T-helper 1 cell treated with Interleukin-12 subunit alpha and Interleukin-12 subunit beta and Interleukin-4 antibody, amounts not matched to agents 30 ng/mL and 1 ng/mL, for 36 hours (primary cell): ENCODE results near the gene CDK14. TPM values are rescaled to one million over a fixed set of nuclear protein-coding genes. Genes with fewer than 3 reads are reported as not detected.

Experiments
- intact Hi-C: fragments of 100-400 bp; cut with micrococcal nuclease; formaldehyde crosslinking; loops from one replicate; pipeline ENCODE4 v1.15.1; 2024
- total RNA-seq: library from RNA; stranded (reverse); gene quantifications from 2 replicates; pipeline ENCODE4 v1.2.3, GENCODE V29; 2022

The CDK14 gene
- total RNA-seq, 1 donor from 2014 or later: 0.34 TPM

GRCh38 chr7:91182819-91183764 lies 587.0 kb downstream of the CDK14 start:
- intact Hi-C loops: no loop called here

- intact Hi-C loops: no loop called here
Measured at GRCh38 chr7:91185771-91186170, 589.6 kb downstream of the CDK14 start.

- intact Hi-C loops: no loop called here
Measured at GRCh38 chr7:91187061-91187460, 590.9 kb downstream of the CDK14 start.

DNA sequence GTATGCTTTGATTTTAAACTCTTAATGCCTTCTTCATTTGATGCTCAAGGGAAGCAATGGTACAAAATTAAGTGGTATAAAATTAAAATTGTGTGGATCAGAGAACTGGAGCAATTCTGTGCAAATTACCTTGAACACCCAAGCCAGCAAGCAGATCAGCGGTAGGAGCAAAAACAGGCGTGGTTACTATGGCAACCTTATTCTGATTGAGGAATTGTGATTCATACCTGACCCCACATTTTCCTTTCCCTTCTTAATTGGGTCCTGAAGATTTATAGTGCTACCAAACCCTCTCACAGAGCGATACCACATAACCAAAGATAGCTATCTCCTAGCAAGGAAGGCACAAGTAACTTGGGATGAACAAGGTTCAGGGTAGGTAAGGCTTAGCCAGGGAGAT lies 595.6 kb downstream of the CDK14 start:
- intact Hi-C loops: no loop called here

GRCh38 chr7:91193141-91193540 lies 597.0 kb downstream of the CDK14 start:
- intact Hi-C loops: no loop called here

DNA sequence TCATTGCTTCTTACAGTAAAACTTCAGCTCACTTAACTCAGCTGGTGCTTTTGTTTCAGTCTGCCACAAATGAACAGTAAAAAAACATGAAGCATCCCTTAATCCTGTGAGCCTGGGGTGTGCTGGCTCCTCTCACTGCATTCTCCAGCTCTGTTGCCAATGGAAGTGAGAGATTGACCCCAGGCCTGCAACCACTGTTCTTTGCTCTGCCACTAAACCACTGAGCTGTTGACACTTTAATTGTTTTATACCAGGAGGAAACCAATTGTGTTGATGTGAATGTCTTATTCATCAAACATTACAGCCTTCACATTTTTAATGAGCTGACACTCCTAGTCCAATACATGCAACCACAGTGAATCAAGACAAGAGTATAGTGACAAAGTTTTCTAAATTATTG lies 598.7 kb downstream of the CDK14 start:
- intact Hi-C loops: no loop called here

- intact Hi-C loops: no loop called here
Measured at GRCh38 chr7:91196058-91196457, 599.9 kb downstream of the CDK14 start.

GRCh38 chr7:91198371-91198770 lies 602.2 kb downstream of the CDK14 start:
- intact Hi-C loops: no loop called here

- intact Hi-C loops: no loop called here
Measured at GRCh38 chr7:91199601-91200000, 603.5 kb downstream of the CDK14 start.

DNA sequence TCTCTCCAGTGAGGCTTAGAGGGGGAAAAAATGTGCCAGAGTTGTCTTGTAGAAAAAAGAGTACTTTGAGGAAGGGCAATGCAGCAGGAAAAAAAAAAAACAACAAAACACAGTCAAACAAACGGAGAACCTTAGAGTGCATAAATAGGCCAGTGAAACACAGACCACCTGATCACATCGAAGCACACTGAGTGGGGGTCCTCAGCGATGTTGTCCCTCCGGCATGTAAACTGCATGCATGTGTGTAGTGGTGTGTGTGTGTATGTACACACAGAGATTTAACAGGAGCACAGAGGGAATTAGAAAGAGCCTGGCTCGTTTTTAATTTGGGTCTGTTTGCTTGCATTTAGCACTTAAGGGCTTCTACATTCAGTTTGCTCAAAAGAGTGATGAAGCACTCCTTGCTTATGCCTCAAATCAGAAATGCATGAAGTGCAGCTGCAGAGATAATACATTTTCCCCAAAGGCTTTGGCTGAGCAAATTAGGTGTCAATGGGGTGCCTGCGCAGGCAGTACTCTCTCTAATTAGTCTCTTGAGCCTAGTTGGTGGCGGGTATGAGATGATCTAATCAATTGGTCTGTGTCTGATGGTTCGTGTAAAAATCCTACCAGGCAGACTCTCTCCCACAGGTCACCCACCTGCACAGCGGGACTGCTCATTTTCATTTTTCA lies 605.5 kb downstream of the CDK14 start:
- intact Hi-C loops: no loop called here

GRCh38 chr7:91206361-91206960 lies 610.3 kb downstream of the CDK14 start:
- intact Hi-C loops: no loop called here

DNA sequence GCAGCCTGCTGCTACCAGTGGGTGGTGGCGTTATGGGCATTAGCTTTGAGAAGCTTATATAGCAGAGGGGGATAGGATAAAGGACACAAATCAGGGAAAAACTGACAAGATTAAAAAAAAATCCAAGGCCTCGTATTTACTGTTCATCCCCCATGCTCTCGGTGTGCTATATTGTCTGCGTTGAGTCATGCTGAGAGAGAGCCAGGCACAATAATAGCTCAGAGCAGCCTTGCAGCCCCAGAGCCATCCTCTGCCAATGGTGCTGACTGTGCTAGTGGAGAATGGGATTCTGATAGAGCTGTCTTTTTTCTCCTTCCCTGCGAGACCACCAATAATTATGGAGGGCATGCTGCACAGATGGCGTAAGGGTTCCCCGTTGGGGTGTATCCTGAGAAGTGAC lies 616.5 kb downstream of the CDK14 start:
- intact Hi-C loops: no loop called here

- intact Hi-C loops: no loop called here
Measured at GRCh38 chr7:91226411-91226810, 630.3 kb downstream of the CDK14 start.

DNA sequence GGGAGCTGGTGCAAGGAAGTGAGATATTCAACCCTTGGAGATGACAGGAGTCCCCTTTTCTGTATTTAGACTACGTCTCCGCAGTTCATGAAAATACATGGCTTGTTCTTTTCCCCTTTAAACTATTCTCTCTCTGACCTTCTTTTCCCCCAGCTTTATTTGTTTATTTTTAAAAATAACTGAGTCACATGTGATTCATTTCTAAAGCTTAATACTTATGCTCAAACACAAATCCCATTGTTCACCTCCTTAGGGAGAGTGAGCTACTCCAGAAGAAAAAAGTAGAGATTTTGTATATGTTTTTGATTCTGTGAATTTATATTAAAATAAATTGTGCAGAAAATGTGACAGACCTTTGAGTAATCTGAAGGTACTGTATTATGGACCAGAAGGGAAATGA lies 632.2 kb downstream of the CDK14 start:
- intact Hi-C loops: no loop called here

GRCh38 chr7:91228927-91229558 lies 632.9 kb downstream of the CDK14 start:
- intact Hi-C loops: no loop called here

DNA sequence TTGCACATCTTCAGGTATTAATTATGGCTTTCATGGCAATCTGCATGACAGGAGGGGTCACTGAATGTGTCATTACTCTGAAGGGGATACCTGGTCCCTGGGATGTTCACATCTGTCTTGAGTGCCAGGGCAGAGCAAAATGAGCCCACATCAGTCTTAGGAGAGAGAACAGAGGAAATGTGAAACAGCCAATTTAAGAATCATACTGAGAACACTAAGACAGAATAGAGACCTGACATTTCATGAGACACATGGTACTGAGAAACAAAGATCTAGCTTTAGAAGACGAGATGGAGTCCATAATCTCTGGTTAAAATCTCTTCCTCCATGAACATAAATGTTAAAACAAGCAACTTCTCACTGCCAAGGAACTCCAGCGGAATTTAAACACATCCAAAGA lies 634.0 kb downstream of the CDK14 start:
- intact Hi-C loops: no loop called here

DNA sequence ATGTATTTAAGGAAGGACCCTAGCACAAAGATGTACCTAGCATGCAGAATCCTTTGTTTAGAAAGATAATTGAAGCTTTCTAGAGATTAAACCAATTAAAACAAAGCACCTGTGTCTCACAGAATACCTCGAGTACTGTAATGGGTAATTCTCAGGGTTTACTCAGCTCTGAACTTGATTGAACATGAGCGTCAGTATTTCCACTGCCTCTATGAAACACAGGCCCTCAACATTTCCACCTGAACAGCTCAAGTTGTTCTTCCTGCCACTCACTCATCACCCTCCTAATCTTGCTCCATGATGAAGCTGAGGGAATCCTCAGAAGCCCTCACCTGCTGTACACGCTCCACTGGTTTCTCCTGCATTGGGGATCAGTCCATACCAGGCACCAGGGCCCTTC lies 634.4 kb downstream of the CDK14 start:
- intact Hi-C loops: no loop called here

GRCh38 chr7:91233212-91233611 lies 637.1 kb downstream of the CDK14 start:
- intact Hi-C loops: no loop called here

DNA sequence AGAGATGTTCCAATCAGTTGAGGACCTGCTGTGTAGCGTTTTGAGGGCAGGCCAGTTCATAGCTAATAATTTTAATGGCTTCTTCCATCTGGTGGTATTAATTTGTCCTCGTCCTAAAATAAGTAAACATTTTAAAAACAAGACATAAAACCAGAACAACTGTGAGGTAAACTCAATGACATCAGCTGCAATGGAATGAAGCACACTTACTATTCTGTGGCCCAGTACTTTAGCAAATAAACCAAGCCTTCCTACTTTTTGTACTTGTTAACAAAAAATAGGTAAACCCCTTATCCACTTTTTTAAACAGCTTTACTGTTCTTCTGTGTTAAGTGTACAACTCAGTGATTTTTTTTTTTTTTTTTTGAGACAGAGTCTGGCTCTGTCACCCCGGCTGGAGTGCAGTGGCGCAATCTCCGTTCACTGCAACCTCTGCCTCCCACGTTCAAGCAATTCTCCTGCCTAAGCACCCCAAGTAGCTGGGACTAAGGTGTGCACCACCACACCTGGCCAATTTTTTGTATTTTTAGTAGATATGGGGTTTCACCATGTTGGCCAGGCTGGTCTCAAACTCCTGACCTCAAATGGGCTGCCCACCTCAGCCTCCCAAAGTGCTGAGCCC lies 639.2 kb downstream of the CDK14 start:
- intact Hi-C loops: no loop called here

DNA sequence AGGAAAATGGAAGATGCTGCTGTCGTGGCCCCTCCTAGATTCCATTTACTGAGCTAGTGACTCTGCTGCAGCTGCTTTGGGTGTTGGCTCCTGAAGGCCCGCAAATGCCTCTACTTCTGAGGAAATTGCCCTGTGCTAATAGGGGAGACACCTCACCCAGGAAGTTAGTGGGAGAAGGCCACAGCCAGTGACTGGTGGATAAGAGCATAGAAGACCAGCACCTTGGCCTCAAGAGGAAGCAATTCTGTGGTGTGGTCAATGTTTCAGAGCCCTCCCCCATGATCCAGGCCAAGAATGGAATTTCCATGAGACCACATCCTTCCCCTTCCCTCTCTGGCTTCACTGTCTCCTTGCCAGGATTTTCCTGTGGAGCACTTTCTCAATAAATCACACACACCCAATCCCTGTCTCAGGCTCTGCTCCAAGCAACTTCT lies 643.1 kb downstream of the CDK14 start:
- intact Hi-C loops: no loop called here

DNA sequence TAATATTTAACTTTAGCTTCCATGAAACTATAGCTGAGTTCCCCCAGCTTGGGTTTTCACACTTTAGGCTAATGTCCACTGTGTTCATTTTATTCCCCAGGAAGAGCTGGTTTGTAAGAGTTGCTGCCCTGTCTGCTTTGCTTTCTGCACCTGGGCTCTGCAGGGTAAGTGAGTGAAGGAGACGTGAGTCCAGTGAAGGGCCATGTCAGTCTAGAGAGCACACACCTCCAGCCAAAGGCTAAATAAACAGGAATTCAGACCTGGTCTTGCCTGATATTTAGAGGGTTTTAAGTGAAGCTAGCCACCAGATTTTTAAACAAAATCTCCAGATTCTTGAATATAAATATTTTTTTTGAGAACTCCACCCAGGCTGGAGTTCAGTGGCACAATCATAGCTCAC lies 643.7 kb downstream of the CDK14 start:
- intact Hi-C loops: no loop called here
